GM21723 (cell line): ENCODE data around the gene FAM181B.

Experiments used
- ATAC-seq: cut with Tn5 transposase; IDR thresholded peaks from one replicate; pipeline ENCODE4 v1.9.1; 2021; ENCODE audit warnings: mild to moderate bottlenecking, moderate library complexity; ENCODE audit not compliant: unreplicated experiment

The FAM181B gene

GRCh38 chr11:82686211-82686610 is 47.5 kb downstream of the FAM181B start:
- no peak for ATAC-seq

- ATAC-seq, result no peak
Measured at GRCh38 chr11:82683029-82683428, 50.6 kb downstream of the FAM181B start.

- peak; percentile 94 for ATAC-seq
Measured at GRCh38 chr11:82682003-82682751, 51.5 kb downstream of the FAM181B start.

- ATAC-seq, result no peak
Measured at GRCh38 chr11:82680252-82680651, 53.4 kb downstream of the FAM181B start.
